Erythroblast (primary cell): ENCODE results near the gene RBFOX1.

Source experiments
- GATA1 ChIP-seq: IDR thresholded peaks from 2 replicates; pipeline ENCODE4 v1.6.1; 2011; ENCODE audit warnings: low read depth, mild to moderate bottlenecking, control low read depth, low read length, moderate library complexity
- POLR2A ChIP-seq: IDR thresholded peaks from 2 replicates; pipeline ENCODE4 v1.6.1; 2011; ENCODE audit warnings: mild to moderate bottlenecking, low read length

DNA sequence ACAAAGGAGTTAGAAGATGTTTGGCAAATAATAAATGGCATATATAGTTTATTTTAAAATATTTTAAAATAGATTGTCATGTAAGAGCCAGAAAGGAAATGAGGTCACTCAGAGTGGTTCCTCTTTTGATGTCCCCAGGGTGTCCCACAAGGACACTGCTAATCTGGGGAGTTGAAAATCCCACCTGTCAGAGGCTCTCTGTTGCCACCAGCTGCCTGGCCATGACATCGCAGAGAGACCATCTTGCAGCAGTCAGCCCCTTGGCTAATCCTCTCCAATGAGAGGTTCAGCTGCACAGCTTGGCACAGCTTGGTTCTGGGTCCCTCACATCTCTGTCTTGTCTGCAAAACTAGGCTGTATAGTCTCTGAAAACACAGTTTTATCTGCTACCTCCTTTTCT is 11.0 kb upstream of the RBFOX1 start:
- TF ChIP-seq POLR2A (no peak), GATA1 (no peak)
